GM19463 (cell line): ENCODE results near the gene MLC1.

Experiments
- ATAC-seq: cut with Tn5 transposase; IDR thresholded peaks from one replicate; pipeline ENCODE4 v1.9.1; 2021; ENCODE audit warnings: mild to moderate bottlenecking, moderate library complexity; ENCODE audit not compliant: unreplicated experiment

MLC1 gene

GRCh38 chr22:50016988-50017700 is 68.1 kb downstream of the MLC1 start:
- ATAC-seq = no peak

- ATAC-seq = no peak
Measured at GRCh38 chr22:50016308-50016987, 68.8 kb downstream of the MLC1 start.

- no peak for ATAC-seq
Measured at GRCh38 chr22:50015451-50016307, 69.5 kb downstream of the MLC1 start.

GRCh38 chr22:50014655-50015401 is 70.4 kb downstream of the MLC1 start:
- no peak for ATAC-seq

GRCh38 chr22:50014053-50014501 is 71.1 kb downstream of the MLC1 start:
- no peak for ATAC-seq

- ATAC-seq = no peak
Measured at GRCh38 chr22:50012211-50013181, 72.7 kb downstream of the MLC1 start, which contains the start of gene IL17REL. Gene IL17REL (minus strand): TSS chr22:50012765. CDS start chr22:50012646, 119 bp downstream.

GRCh38 chr22:50011447-50012210 is 73.6 kb downstream of the MLC1 start:
- ATAC-seq = no peak

GRCh38 chr22:50010676-50011446 is 74.4 kb downstream of the MLC1 start:
- ATAC-seq = no peak

- no peak for ATAC-seq
Measured at GRCh38 chr22:50009765-50010675, 75.2 kb downstream of the MLC1 start.
